ENCODE results near the gene GRB10.
A peak's percentile ranks its signal among the peaks of the same experiment; 100 is the strongest.

Gene GRB10

DNA sequence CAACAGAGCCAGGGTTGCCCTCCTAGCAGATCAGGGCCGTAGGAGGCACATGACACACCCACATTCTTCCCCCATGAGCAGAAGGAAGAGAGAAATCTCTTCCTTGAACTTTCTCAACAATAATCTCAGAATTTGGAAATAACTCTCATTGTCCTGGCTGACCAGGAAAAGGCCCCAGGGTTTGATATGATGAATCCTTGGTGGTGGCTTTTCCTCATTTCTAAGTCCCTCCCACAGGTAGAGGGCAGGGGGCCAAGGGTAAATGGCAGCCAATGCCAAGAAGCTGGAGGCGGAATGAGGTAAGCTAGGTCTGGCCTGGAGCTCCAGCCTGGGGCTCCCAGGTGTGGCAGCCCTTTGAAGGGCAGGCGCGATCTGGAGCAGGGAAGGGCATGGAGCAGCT, 67.8 kb downstream of the GRB10 start:
- no peak for DNase-seq

DNA sequence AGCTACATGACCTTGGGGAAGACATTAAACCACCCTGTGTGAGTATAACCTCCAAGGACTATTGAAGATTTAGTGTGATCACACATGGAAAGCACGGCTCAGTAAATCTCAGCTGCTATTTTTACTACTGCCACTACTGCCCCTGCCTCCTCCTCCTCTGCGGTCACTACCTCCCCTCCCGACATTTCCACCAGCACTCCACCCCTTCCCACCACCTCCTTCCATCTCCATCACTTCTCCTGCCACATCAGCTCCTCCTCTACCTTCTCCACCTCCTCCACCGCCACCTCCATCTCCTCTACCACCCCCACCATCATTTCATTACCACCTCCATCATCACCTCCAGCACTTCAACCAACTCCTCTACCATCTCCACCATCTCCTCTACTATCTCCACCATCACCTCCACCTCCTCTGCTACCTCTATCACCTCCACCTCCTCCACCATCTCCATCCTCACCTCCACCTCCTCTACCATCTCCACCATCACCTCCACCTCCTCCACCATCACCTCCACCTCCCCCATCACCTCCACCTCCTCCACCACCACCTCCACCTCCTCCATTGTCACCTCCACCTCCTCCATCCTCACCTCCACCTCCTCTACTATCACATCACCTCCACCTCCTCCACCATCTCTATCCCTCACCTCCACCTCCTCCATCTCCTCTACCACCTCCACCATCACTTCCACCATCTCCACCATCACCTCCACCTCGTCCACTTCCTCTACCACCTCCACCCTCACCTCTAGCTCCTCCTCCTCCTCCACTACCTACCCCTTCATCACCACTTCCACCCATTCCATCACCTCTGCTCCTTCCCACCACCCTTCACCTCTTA, 69.4 kb downstream of the GRB10 start:
- no peak for DNase-seq

DNA sequence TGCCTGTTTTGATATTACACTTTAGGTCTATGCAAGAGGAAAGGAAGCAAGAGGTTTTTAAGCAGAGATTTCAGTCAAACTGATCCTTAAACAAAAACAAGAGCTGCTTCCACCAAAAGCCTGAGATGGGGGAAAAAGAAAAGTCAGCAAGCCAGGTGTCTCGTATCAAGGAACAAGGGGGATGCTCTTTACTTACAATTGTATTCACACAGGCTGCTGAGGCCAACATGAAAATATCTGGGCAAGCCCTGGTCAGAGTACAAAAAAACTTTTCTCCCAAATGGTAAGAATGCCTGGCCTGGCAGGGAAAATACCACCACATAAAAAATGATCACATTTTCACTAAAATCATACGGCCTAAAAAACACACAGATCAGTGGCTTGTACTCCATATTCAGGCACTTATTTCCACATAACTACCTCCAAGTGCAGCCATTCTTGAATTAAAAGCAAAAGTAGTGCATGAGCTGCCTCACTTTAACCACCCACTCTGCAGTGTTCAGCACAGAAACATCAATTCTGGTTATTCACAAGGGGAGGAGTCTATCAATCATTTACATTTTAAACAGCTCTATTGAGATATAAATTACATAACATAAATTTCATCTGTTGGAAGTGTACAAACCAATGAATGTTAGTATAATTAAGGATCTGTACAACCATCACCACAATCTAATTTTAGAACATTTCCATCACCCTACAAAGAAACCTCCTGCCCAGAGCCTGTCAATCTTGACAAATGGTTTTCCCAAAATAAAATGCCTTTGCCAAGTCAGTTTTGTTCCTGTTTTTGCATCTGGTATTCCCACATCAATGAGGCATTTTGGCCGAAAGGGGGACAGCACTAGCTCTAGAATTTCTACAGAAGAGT, 70.2 kb downstream of the GRB10 start:
- no peak for DNase-seq

DNA sequence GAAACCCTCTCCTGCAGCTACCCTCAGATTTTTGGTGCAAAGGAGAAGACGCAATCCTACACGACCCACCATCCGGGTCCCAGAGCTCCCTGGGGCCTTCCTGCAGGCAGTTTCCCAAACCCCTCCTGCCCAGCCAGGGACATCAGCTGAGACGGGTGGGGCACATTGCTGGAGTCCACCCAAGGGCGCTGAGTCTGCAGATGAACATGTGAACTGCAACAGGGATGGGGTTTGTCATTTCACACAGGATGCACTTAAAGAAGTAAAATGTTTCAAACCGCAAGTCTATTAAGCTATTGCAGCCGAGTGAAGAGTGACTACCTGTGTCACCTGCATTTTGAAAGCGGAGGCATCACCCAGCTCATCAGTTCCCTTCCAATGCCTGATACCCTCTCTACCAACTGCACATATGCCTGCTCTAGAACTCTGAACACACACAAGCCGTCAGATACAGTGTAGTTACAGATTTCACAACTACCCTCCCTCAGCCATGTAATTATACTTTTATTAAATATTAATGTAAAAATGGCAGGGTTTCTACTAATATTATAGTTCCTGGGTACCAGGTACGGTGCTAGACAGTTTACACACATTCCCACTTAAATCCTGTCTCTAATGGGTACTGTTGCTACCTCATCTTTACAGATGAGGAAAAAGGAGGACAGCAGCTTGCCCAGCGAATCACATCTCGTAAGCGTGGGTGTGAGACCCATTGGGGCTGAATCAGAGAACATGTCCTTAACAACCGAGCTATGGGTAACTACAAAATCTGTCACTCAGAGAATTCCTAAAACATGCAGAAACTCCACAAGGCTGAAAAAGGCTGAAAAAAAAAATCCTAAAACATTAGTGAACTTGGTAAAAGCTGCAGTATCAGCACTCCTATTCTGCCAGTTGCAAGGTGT, 71.2 kb downstream of the GRB10 start:
- no peak for DNase-seq

DNA sequence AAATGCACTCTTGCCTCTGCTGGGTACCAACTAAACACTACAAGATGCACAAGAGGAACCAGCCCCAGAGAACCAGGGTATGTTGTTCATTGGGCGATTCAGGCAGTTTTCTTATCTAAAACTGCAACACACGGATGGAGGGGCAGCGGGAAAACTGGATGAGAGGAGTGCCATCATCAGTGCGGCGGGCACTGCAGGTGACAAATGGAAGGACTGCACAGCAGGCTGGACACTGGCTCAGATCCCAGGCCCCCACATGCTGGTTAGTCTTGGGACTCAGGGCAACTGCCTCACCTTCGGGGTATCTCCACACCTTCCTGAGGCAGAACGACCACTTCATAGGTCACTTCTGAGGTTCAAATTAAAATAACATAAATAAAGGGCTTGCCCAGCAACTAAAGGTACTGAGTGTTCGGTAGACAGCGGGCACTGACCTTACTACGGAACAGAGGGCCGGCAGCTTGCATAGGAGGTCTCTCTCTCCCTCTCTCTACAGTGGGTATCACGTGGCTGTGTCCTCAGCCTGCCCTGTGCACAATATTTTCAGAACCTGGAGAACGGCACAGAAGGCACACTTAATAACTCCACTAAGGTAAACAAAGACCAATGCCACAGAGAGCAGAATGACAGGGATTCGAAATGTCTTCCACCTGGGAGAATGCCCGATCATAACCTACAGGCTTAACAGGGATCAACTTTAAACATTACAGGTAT, 72.1 kb downstream of the GRB10 start:
- DNase-seq = no peak

DNA sequence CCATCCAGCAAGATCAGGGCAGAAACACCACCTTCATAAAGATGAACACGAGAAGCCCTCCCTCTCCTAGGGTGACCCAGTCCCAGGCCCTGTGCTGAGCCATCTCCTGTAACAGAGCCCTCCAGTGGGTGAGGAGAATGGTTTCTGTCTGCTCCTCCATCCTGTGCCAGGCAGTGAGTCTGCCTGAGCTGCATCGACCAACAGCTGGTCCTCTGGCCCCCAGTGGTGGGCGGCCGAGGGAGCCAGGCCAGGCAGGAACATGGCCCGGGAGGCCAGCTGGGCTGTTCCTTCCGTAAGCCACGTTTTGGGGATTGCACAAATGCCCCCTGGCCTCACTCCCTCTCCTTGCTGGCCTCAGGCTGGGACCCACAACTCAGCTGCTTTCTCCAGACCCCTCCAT, 73.5 kb downstream of the GRB10 start:
- no peak for DNase-seq

DNA sequence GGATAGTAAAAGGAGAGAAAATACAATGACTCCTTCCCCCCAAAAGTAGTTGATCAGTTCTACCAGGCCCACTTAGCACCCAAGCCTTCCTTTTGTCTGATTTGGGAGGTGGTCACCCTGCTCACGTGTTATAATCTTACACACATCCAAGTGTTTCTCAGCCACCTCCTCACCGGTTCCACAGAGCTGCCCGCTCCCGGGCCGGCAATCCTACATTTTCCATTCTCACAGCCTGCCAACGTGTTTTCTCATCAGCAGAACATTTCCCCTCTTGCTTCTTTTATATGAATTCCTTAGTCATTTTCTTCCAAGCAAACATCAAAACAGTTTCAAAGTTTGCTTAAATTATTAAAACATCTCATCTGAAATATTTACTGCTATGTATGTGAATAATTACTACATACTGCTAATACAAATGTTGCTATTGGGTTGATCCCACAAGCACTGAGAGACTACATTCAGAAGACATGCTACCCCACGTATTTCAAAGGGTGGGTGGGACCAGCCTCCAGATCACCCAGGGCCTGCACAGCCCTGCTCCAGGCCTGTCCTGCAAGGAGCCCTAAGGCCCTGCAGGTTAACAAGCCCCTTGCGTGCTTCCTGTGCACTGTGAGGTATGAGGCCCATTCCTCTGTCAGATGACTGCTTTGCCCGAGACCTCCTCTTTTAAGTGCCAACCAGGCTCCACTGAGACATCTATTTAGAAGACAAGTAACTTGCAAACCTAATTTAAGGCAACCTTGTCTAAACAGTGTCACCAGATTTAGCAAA, 75.3 kb downstream of the GRB10 start:
- DNase-seq = no peak

DNA sequence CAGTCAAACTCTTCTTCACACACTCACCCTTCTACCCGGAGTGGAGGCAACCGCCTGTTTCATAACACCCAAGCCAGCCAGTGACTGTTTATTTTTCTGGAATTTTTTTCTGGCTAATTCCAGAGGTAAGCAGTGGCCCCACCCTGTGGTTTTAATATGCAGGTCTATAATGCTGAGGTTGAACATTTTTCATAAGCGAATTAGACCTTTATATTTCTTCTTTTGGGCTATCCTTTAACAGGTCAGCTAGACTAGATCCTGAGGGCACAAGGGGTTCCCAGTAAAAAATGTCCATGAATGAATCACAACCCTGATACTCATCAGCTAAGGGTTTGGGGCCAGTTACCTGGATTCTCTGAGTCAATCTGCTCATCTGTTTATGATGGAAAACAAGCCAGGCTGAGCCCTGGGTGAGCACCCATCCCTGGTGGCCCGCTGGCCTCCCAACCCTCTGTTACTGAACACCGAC, 76.2 kb downstream of the GRB10 start:
- DNase-seq = no peak

DNA sequence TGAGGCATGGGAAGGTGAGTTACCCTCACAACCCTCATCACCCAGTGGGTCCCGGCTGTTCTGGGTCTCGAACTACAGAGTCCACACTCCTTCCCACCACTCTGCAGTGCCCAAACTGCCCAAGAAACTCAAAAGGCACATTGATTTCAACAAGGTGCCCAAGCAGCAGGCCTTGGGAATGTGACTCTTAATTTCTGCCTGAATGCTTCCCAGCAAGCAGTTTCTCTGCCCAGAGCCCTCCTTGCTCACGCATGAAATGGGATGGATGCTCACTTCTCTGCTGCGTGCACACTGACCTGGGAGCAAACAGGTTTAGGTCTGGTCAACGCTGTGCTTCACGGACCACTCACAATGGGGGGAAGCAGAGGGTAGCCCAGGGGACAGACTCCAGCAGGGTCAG, 77.9 kb downstream of the GRB10 start:
- DNase-seq = no peak

DNA sequence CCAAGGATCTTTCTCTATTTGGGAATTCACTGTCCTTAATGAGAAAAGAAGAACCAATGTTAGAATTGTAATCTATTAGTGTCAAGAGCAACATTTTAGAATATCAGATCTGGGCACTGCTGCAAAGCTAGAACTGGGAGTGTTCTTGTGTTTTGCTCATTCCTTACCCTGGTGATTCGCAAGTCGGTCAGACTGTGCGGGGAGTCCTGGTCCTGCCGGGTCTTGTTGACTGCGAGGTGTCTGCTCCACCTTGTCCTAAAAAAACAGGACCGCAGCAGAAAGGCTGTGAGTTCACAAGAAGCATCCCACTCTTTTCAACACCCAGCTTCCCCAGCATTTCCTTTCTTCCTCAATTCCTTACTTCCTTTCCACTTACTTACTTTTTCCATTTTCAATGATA, 79.0 kb downstream of the GRB10 start:
- no peak for DNase-seq

DNA sequence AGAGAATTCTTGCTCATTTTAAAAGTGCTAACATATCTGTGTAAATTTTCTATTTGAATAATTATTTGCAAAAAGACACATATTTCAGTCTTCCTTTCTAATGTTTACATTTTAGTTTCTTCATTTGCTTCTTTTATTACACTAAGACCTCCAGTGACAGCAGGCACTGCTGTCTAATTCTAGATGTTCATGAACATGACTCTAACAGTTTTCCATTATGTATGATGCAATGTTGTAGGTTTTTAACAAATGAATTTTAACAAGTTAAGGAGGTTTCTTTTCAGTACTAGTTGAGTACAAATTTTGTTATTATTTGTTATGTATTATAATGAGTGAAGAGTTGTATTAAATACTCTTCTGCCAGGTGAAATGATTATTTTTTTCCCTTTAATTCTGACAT, 83.6 kb downstream of the GRB10 start:
- DNase-seq = no peak

DNA sequence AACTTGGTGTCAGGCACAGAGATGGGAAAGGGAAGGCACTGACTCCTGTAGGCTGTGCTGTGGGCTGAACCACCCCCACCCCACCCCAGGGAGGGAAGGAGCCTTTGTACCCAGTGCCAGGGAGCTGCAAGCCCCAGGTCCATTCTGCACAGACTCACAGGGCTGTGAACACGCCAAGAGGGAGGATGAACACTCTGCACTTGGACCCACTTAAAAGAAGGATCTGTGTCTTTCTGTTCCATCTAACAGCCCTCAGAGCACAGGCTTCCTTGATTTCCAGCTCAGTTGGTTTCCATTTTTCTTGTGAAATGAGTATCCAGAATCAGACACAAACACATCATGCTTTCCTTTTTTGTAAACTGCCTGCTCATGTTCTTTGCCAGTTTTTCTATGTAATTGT, 84.9 kb downstream of the GRB10 start:
- no peak for DNase-seq

DNA sequence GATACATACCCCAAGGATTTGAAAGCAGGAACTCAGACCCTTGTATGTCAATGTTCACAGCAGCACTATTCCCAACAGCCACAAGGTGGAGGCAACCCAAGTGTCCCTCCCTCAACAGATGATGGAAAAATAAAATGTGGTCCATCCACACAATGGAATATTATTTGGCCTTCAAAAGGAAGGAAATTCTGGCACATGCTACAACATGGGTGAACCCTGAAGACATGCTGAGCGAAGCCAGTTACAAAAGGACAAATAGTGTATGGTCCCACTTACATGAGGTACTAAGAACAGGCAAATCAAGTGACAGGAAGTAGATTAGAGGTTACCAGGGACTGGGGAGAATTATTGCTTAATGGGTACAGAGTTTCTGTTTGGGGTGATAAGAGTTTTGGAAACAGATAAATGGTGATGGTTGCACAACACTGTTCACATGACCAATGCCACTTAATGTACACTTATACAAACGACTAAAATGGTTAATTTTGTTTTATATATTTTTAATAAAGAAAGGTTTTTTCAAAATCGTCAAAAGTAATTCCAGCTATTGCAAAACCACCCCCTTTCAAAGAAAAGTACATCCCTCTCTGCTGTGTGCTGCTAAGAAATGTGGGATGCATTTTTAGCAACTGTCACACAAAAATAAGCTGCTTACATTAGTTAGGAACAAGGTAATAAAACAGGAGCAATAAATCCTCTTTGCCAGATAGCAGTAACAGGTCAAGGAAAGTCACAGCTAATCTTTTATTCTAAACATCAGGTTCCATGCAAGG, 85.7 kb downstream of the GRB10 start:
- peak; percentile 10 for DNase-seq

DNA sequence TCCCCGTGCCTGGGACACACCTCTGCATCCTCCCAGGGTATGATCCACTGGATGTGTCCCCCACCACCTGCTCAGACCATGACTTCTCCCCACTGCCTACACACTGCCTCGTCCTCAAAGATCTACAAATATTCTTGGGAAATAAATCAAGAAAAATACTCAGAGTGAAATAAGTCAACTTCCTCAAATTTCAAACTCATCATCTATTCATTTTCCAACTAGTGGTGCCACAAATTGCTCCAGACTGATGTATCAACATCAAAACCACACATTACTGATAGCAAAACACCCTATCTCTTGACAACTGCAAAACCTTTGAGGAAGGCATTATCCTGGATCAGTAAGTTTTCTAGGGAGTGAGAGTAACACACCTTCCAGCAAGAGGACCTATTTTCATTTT, 87.7 kb downstream of the GRB10 start:
- DNase-seq = no peak

DNA sequence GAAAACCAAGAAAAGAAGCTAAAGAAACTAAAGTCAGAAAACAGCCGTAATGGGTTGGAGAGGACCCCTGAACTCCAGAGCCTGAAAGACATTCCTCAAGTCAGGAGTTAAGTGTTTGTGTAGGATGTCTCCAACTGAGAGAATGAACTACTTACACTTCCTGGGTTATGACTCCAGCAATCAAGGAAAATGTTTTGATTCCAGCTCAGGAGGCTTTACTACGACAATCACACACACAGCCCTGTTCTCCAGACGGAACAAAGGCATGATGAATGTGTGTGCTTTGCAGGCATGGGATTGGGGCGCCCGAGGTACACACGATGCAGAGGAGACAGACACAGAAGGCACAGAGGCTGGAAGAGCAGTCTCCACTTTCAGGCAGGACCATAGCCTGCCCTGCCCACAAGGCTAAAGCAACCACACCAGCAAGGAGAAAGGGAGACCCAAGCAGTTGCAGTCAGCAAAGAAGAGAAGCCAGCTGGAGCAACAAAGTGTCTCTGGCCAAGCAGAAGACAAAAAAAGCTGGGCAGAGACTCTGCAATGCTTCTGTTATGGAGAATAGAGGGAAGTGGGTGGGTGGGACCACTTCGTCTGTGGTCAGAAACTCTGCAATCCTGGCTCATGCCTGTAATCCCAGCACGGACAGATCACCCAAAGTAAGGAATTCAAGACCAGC, 89.1 kb downstream of the GRB10 start:
- no peak for DNase-seq

DNA sequence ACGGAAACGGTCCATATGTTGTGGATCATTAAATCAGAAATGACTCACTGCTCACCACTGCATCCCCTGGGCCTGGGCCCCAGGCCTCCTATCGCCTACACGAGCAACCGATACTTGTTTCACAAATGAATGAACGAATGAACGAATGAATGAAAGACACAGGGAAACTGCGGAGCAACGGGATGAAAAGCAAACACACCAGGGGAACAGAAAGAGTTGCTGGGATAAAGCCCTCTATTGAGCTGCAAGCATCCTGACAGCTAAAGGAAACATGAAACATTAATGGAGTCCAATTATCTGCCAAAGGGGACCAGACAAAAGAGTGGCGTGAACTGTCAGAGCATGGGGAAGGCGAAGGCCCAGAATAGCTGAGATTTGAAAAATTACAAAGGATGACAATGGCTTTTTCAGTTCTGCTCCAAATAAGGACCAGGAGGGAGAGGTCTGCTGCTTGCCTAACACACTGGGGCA, 92.1 kb downstream of the GRB10 start:
- DNase-seq = no peak

DNA sequence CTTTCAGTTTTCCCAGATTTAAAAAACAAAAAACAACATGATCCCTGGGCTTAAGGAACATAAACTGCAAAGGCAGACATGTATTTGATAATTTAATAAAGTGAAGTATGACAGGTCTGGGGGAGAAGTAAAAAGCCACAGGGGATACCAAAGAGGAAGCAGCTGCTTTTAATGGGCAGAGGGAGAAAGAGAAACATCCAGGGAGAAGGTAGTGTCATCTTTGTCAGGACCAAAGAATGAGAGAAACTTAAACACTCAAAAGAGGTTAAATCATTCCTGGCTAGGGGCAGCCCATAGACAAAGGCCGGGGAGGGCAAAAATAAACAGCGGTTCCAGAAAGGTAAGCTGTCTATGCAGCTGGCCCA, 94.5 kb downstream of the GRB10 start:
- DNase-seq = no peak

DNA sequence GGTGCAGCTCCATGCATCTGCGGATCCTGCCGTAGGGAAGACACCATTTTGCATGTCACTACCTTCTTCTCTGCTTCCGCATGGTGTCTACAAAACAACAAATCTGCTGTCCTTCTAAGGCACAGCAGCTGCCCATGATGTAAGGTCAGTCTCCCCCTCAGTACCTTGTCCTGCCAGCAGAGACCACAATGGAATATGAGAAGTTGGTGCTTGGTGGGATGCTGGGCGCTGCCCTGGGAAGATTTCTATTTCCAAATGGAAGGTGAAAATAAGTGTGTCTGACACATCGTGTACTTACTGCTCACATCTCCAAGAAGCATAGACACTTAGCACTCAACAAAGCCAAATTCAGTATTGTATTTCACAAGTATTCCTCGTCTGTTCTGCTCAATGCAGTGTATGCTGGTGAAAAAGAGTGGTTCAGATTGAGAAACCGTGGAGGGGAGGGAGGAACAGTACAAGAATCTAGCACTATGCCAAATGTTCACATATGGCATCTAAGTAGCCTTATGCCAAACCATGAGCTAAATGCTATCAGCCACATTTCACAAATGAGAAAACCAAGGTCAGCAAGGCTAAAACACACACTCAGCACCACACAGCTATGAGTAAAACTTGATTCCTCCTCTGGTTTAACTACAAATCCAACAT, 95.0 kb downstream of the GRB10 start:
- DNase-seq = no peak

DNA sequence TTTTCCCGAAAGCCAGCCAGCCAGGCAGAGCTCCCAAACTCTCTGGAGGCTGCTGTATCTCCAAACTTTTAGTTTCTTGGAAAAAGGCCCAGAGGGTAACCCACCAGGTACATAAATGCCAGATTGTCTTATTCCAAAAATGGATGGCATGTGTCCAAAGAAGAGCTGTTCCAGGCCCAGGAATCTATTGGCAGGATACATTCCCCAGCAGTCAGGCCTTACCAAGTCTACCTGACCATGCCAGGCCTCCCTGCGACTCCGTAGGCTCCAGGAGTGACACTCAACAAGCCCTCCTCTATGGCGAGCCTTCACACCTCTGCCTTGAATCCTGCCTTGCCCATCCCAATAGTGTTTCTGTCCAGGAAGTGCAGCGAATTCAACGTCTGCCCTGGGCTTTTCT, 95.6 kb downstream of the GRB10 start:
- no peak for DNase-seq
